Measurements from ENCODE around the gene SRSF7. TPM values are rescaled to one million over a fixed set of nuclear protein-coding genes. Genes with fewer than 3 reads are reported as not detected.

SRSF7 gene
- total and polyA plus RNA-seq, 4 donors = 115 to 162 (median 134) TPM

DNA sequence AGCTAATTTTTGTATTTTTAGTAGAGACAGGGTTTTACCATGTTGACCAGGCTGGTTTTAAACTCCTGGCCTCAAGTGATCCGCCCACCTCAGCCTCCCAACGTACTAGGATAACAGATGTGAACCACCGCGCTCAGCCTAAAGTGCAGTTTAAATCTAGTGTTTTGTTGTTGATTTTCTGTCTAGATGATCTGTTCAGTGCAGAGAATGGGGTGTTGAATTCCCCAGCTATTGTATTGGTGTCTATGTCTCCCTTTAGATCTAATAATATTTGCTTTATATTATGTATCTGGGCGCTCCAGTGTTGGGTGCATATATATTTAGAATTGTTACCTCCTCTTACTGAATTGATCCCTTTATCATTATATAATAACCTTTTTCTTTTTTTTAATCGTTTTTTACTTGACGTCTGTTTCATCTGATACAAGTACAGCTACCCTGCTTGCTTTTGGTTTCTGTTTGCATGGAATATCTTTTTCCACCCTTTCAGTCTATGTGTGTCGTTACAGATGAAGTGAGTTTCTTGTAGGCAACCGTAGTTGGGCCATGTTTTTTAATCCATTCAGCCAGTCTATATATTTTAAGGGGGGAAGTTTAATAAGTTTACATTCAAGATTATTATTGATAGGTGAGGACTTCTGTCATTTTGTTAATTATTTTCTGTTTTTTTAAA lies 50.9 kb downstream of the SRSF7 start:
- no peaks in the 10 kb centered on the region for H3K9me3 ChIP-seq (ENCODE audit: control insufficient read depth, insufficient read depth, low read length)
- H3K27ac ChIP-seq (ENCODE audit: low read depth, low read length) = no peak overlapping the region
- H3K4me1 ChIP-seq (ENCODE audit: control insufficient read depth, insufficient read depth, low read length) = no peaks in the 10 kb centered on the region
- WGBS (ENCODE audit: insufficient coverage) = no CpG with 5 or more reads among the region's 9 CpGs
- no peak for DNase-seq (ENCODE audit: low read depth in 4 of 6, low spot score in 6 of 6)
- no peaks in the 10 kb centered on the region for H3K36me3 ChIP-seq (ENCODE audit: control insufficient read depth, insufficient read depth, low read length)
- H3K4me3 ChIP-seq (ENCODE audit: low read depth, low read length) = no peak overlapping the region
- no peaks in the 10 kb centered on the region for H3K27me3 ChIP-seq (ENCODE audit: control insufficient read depth, insufficient read depth, low read length)

DNA sequence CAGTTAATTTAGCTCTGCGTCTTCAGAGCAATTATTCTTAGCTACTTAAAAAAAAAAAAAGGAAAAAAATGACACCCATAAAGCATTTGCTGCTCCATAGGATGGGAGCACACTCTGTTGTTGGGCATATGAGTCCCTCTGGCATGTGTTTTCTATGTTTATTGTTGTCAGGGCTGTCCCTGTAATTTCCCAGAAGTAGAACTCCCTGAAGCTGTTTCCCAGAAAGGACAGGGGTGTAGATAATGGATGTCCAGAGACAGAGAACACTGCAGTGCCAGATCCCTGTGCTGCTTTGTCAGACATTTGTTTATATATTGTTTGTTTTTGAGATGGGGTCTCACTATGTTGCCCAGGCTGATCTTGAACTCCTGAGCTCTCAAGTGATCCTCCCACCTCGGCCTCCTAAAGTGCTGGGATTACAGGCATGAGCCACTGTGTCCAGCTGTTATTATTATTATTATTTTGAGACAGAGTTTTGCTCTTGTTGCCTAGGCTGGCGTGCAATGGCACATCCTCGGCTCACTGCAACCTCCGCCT lies 52.6 kb downstream of the SRSF7 start:
- Histone ChIP-seq H3K27me3 (ENCODE audit: control insufficient read depth, insufficient read depth, low read length) (no peaks in the 10 kb centered on the region), H3K9me3 (ENCODE audit: control insufficient read depth, insufficient read depth, low read length) (no peaks in the 10 kb centered on the region), H3K4me1 (ENCODE audit: control insufficient read depth, insufficient read depth, low read length) (no peaks in the 10 kb centered on the region), H3K36me3 (ENCODE audit: control insufficient read depth, insufficient read depth, low read length) (no peaks in the 10 kb centered on the region), H3K4me3 (ENCODE audit: low read depth, low read length) (no peak overlapping the region), H3K27ac (ENCODE audit: low read depth, low read length) (no peak overlapping the region)
- DNase-seq (ENCODE audit: low read depth in 4 of 6, low spot score in 6 of 6) = no peak
- no CpG with 5 or more reads among the region's 5 CpGs for WGBS (ENCODE audit: insufficient coverage)

DNA sequence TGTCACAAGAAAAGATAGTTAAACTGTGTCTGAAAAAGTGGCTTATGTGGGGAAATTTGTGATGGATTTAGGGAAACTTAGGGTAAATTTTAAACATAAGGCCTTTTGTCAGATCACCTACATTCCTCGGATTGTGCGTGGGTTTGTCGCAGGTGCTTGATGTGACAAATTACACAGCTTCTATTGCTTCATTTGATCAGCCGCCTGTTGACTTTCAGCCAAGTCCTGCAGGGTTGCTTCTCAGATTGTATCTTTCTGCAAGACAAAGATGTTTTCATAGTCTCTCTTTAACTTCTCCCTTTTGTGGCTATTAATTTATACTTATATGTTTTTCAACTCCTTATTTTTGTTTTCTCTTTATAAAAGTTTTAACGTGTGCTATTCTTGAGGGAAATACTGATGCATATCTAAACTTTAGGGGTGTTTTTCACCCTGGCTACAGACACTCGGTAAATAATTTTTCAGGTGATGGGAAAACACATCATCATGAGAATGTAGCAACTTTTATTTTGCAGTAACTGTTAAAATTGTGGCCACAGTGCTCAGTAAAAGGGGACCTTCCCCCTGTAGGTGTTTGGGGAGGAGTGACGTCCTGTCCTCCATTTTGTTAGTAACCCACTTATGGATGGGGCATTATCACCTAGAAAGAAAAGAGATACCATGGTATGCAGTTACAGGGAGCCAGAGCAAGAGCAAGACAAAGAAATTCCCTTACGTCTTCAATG lies 53.9 kb downstream of the SRSF7 start:
- DNase-seq (ENCODE audit: low read depth in 4 of 6, low spot score in 6 of 6) = no peak
- 72% methylated on average over 4 of the region's 8 CpGs for WGBS (ENCODE audit: insufficient coverage)
- H3K4me3 ChIP-seq (ENCODE audit: low read depth, low read length) = no peak overlapping the region

More for the DNA sequence above, 53.9 kb downstream of the SRSF7 start:
- no peak overlapping the region for H3K27ac ChIP-seq (ENCODE audit: low read depth, low read length)
- no peaks in the 10 kb centered on the region for H3K9me3 ChIP-seq (ENCODE audit: control insufficient read depth, insufficient read depth, low read length)
- H3K36me3 ChIP-seq (ENCODE audit: control insufficient read depth, insufficient read depth, low read length) = peaks cover 3% of the 10 kb centered on the region
- H3K4me1 ChIP-seq (ENCODE audit: control insufficient read depth, insufficient read depth, low read length) = no peaks in the 10 kb centered on the region
- H3K27me3 ChIP-seq (ENCODE audit: control insufficient read depth, insufficient read depth, low read length) = no peaks in the 10 kb centered on the region

Other genes starting within 250 kb of the SRSF7 start
- 10 to 100 TPM; 63.1 to 85.3 TPM for gene HNRNPLL, start 148.4 kb downstream of the SRSF7 start, total RNA-seq
- 10 to 100 TPM; 53.2 to 56.3 TPM for gene HNRNPLL, start 148.4 kb downstream of the SRSF7 start, polyA plus RNA-seq (ENCODE audit: insufficient read length in 2 of 2)
- gene GALM, start 85.2 kb downstream of the SRSF7 start, total RNA-seq = 10 to 100 TPM in 1 of 2 donors, 1 to 10 TPM in 1; 7.6 to 17.4 TPM
- gene GALM, start 85.2 kb downstream of the SRSF7 start, polyA plus RNA-seq (ENCODE audit: insufficient read length in 2 of 2) = 1 to 10 TPM; 6.7 to 8.1 TPM
- gene GEMIN6, start 26.8 kb upstream of the SRSF7 start, total RNA-seq = 10 to 100 TPM in 1 of 2 donors, 1 to 10 TPM in 1; 9.9 to 16.8 TPM
- 10 to 100 TPM; 13.0 to 15.4 TPM for gene GEMIN6, start 26.8 kb upstream of the SRSF7 start, polyA plus RNA-seq (ENCODE audit: insufficient read length in 2 of 2)
- 10 to 100 TPM; 31.8 to 37.8 TPM for gene DHX57, start 124.6 kb upstream of the SRSF7 start, total RNA-seq
- 10 to 100 TPM; 38.3 to 40.8 TPM for gene DHX57, start 124.6 kb upstream of the SRSF7 start, polyA plus RNA-seq (ENCODE audit: insufficient read length in 2 of 2)
- 10 to 100 TPM; 16.7 to 60.2 TPM for gene MORN2, start 124.6 kb upstream of the SRSF7 start, total RNA-seq
- gene MORN2, start 124.6 kb upstream of the SRSF7 start, polyA plus RNA-seq (ENCODE audit: insufficient read length in 2 of 2) = 10 to 100 TPM; 42.1 to 47.1 TPM
- gene ARHGEF33, start 138.5 kb upstream of the SRSF7 start, total RNA-seq = 1 to 10 TPM; 4.0 to 4.7 TPM
- gene ARHGEF33, start 138.5 kb upstream of the SRSF7 start, polyA plus RNA-seq (ENCODE audit: insufficient read length in 2 of 2) = 1 to 10 TPM; 4.7 to 5.5 TPM